Small intestine (tissue), 7 donors: ENCODE data around the gene ATP10B. TPM values are rescaled to one million over a fixed set of nuclear protein-coding genes. Genes with fewer than 3 reads are reported as not detected.

Source experiments
- DNase-seq, 2 donors: peaks; one replicate each; pipeline versions ENCODE4 v3.0.0 to v3.0.0-alpha.2; 2013
- FAIRE-seq: peaks from 2 replicates; lab custom pipeline; 2012; peaks lifted over from hg19 to GRCh38; lab: Jason Lieb, UNC
- H3K27ac ChIP-seq, 3 donors: one replicate each; pipeline ENCODE4 v1.5.1; 2013; ENCODE audit warnings: low read length in 2 of 3, mild to moderate bottlenecking in 2 of 3, control low read depth in 1 of 3, inconsistent platforms in 1 of 3, low read depth in 1 of 3, moderate library complexity in 1 of 3
- H3K27me3 ChIP-seq, 3 donors: one replicate each; pipeline ENCODE4 v1.6.1; 2013; ENCODE audit warnings: low read length in 3 of 3, inconsistent platforms in 1 of 3; ENCODE audit not compliant: control insufficient read depth in 3 of 3, insufficient read depth in 3 of 3
- H3K36me3 ChIP-seq, 3 donors: one replicate each; pipeline ENCODE4 v1.6.1; 2013; ENCODE audit warnings: low read length in 3 of 3, inconsistent platforms in 1 of 3, low read depth in 1 of 3, mild to moderate bottlenecking in 1 of 3, moderate library complexity in 1 of 3; ENCODE audit not compliant: control insufficient read depth in 3 of 3, insufficient read depth in 2 of 3
- H3K4me1 ChIP-seq, 3 donors: one replicate each; pipeline ENCODE4 v1.6.1; 2013; ENCODE audit warnings: low read length in 2 of 3, inconsistent platforms in 1 of 3, low read depth in 1 of 3, mild to moderate bottlenecking in 1 of 3, moderate library complexity in 1 of 3; ENCODE audit not compliant: control insufficient read depth in 3 of 3, insufficient read depth in 2 of 3
- H3K4me3 ChIP-seq, 3 donors: one replicate each; pipeline ENCODE4 v1.5.1; 2013; ENCODE audit warnings: low read length in 3 of 3, control low read depth in 1 of 3, inconsistent platforms in 1 of 3, low read depth in 1 of 3, mild to moderate bottlenecking in 1 of 3, moderate library complexity in 1 of 3
- H3K9me3 ChIP-seq, 2 donors: one replicate each; pipeline ENCODE4 v1.6.1; 2013; ENCODE audit warnings: low read depth in 1 of 2, low read length in 1 of 2; ENCODE audit not compliant: control insufficient read depth in 2 of 2, insufficient read depth in 1 of 2
- WGBS, 3 donors: extraction: QIAGEN DNeasy Blood & Tissue Kit; methylation state at CpG; one replicate each; pipeline ENCODE4 v1.1.7; 2013; 5-methylcytosine and 5-hydroxymethylcytosine counted together
- polyA plus RNA-seq, 4 donors: library from polyadenylated mRNA; stranded (reverse) in 3 of 4; unstranded in 1 of 4; fragments of 200-250 nt in 3 of 4; fragments of 120-200 nt in 1 of 4; gene quantifications; one replicate each; pipeline versions ENCODE4 v1.2.1 to v1.2.3, GENCODE V29; 2013
- donor health status: healthy with polysubstance abuse.
- donor health status: control.
- donor health status: control.
- donor health status: Bipolar disorder and iron deficiency.
- donor health status: healthy.

Gene ATP10B
- polyA plus RNA-seq, 4 donors, result 3.4 to 33.7 (median 14.2) TPM

DNA sequence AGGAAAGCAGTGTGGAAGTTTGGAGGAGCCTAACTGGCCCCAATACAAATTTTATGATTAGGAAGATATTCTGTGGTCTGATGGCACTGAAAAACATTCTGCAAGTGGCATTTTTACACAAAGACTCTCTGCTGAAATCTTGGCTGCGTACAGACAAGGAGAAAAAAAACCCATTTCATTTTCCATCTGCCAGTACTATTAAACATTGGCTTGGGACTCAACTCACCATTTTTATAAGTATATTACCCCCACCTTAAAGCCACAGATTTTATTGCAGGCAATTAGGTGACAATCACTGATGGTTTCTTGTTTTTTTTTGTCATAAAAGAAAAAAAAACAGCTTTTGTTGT, 223.4 kb downstream of the ATP10B start:
- no peak for DNase-seq
- H3K36me3 ChIP-seq, result peaks cover 3 to 15% (median 7%) of the 10 kb centered on the region in 3 donors
- peak overlapping the region in 1 of 3 donors; percentile 43 for H3K27ac ChIP-seq
- no peak overlapping the region for H3K4me3 ChIP-seq
- peaks cover 7 to 39% (median 8%) of the 10 kb centered on the region in 3 donors for H3K4me1 ChIP-seq
- no peak for FAIRE-seq
- WGBS, 3 donors, result 14 to 58% (median 43%) methylated on average over 1 of the region's 1 CpG
- no peaks in the 10 kb centered on the region for H3K27me3 ChIP-seq
- peaks cover 0 to 5% of the 10 kb centered on the region in 2 donors for H3K9me3 ChIP-seq

GRCh38 chr5:160627921-160628618, 223.9 kb downstream of the ATP10B start:
- FAIRE-seq, result no peak
- peak overlapping the region in 2 of 3 donors; percentile 31 to 43 for H3K27ac ChIP-seq

DNA sequence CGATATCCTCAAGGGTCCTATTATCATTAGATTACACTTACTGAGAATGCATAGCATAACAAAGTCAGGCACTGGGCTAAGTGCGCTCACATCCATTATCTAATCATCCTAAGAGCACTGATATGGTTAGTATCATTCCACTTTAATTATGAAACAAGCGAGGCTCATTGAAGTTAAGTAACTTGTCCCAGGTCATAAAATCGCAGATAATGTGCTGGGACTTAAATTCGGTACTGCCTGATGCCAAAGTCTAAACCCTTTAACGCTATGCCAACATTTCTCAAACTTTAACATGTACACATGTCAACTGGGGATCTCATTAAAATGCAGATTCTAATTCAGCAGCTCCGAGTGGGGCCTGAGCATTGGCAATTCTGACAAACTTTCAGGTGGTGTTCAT, 225.7 kb downstream of the ATP10B start:
- peak; percentile 59 to 87 for DNase-seq
- H3K27ac ChIP-seq, result peak overlapping the region; percentile 32 to 62 (median 59)
- H3K4me3 ChIP-seq, result no peak overlapping the region
- H3K4me1 ChIP-seq, result peaks cover 7 to 48% (median 7%) of the 10 kb centered on the region in 3 donors
- H3K27me3 ChIP-seq, result no peaks in the 10 kb centered on the region
- 16 to 60% (median 45%) methylated on average over 7 of the region's 7 CpGs for WGBS, 3 donors
- H3K36me3 ChIP-seq, result peaks cover 0 to 14% (median 3%) of the 10 kb centered on the region in 3 donors
- H3K9me3 ChIP-seq, result no peaks in the 10 kb centered on the region
- FAIRE-seq, result no peak

More at GRCh38 chr5:160627921-160628618, 223.9 kb downstream of the ATP10B start:
- DNase-seq, result no peak
- peaks cover 7 to 39% (median 7%) of the 10 kb centered on the region in 3 donors for H3K4me1 ChIP-seq
- no peaks in the 10 kb centered on the region for H3K27me3 ChIP-seq
- peaks cover 3 to 15% (median 5%) of the 10 kb centered on the region in 3 donors for H3K36me3 ChIP-seq
- 22 to 46% (median 25%) methylated on average over 5 of the region's 5 CpGs for WGBS, 3 donors
- H3K9me3 ChIP-seq, result peaks cover 0 to 5% of the 10 kb centered on the region in 2 donors
- no peak overlapping the region for H3K4me3 ChIP-seq

DNA sequence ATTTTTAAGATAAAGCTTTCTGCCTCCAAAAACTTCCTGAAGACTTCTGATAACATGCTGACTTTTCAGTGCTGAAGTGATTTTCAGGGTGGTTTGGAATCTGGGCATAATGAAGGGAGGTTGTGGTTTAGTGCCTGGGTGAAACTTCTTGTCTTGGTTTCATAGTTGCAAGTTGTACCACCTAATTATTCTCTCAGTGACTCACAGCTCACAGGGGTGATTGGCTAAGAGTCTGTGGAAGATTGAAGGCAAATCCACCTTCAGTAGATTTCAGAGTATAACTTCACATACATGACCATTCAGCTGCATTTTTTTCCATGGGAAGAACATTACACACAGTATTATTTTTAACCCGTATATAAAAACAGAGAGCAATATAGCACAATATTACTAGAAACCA, 230.5 kb downstream of the ATP10B start:
- Histone ChIP-seq H3K27me3 (no peaks in the 10 kb centered on the region), H3K4me3 (no peak overlapping the region), H3K27ac (no peak overlapping the region), H3K4me1 (peaks cover 0 to 30% (median 5%) of the 10 kb centered on the region in 3 donors), H3K36me3 (peaks cover 4 to 11% (median 7%) of the 10 kb centered on the region in 3 donors), H3K9me3 (no peaks in the 10 kb centered on the region)
- no peak for FAIRE-seq
- peak in 1 of 2 donors; percentile 58 for DNase-seq
- WGBS, 3 donors, result 94 to 97% (median 95%) methylated on average over 1 of the region's 1 CpG

DNA sequence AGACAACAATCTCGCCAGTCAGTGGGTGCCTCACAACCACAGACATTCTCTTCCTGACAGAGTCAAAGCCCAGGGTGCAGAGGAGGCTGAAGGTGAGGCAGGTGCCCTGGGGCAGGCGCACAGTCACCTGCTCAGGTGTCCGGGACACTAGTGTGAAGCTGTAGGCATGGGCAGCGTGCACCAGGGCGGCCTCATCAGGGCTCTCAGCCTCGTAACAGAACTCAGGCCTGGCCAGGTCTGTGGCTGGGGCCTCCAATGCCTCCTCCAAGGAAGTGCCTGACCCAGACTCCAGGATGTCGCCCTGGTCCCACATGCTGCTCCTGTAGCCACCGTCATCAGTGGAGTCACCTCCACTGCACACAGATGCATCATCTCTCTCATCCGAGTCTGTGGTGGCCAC, 231.6 kb downstream of the ATP10B start:
- no peak for FAIRE-seq
- WGBS, 3 donors, result 88 to 93% (median 92%) methylated on average over 9 of the region's 9 CpGs

GRCh38 chr5:160619381-160619780, 232.6 kb downstream of the ATP10B start:
- 14 to 41% (median 19%) methylated on average over 3 of the region's 3 CpGs for WGBS, 3 donors
- no peak overlapping the region for H3K4me3 ChIP-seq
- H3K27ac ChIP-seq, result no peak overlapping the region
- no peaks in the 10 kb centered on the region for H3K27me3 ChIP-seq
- FAIRE-seq, result no peak
- H3K9me3 ChIP-seq, result no peaks in the 10 kb centered on the region
- H3K36me3 ChIP-seq, result peaks cover 4 to 20% (median 8%) of the 10 kb centered on the region in 3 donors
- peak in 1 of 2 donors; percentile 84 for DNase-seq
- peaks cover 0 to 28% (median 1%) of the 10 kb centered on the region in 3 donors for H3K4me1 ChIP-seq

More for the DNA sequence above, 231.6 kb downstream of the ATP10B start:
- Histone ChIP-seq H3K27ac (no peak overlapping the region), H3K36me3 (peaks cover 2 to 15% (median 8%) of the 10 kb centered on the region in 3 donors), H3K9me3 (no peaks in the 10 kb centered on the region), H3K27me3 (no peaks in the 10 kb centered on the region), H3K4me3 (no peak overlapping the region), H3K4me1 (peaks cover 0 to 26% (median 0%) of the 10 kb centered on the region in 3 donors)
- no peak for DNase-seq

DNA sequence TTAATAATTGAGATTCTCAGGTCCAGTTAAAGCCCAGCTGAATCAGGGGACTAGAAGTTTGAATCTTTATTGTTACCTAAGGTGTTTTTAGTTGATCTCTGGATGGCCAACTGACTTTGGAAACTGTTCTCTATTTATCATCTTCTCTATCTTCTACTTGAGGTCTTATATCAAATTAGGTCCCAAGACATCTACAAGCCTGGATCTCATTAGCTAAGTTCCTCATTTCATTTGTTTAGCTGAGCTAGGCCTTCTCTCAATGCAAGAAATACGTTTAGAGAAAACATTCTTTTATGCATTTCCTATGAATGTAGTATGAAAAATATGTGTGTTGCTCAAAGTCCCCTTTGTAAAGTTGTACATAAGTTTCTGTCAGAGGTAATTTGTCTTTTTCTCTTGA, 233.7 kb downstream of the ATP10B start:
- peaks cover 4 to 22% (median 8%) of the 10 kb centered on the region in 3 donors for H3K36me3 ChIP-seq
- no peak overlapping the region for H3K4me3 ChIP-seq
- H3K9me3 ChIP-seq, result no peaks in the 10 kb centered on the region
- no peak for DNase-seq
- WGBS, 3 donors, result 51 to 57% (median 51%) methylated on average over 1 of the region's 1 CpG
- H3K27ac ChIP-seq, result no peak overlapping the region
- FAIRE-seq, result no peak
- H3K27me3 ChIP-seq, result no peaks in the 10 kb centered on the region
- H3K4me1 ChIP-seq, result peaks cover 0 to 23% (median 1%) of the 10 kb centered on the region in 3 donors

GRCh38 chr5:160616712-160617497, 235.1 kb downstream of the ATP10B start:
- FAIRE-seq, result no peak

More at GRCh38 chr5:160616712-160617497, 235.1 kb downstream of the ATP10B start:
- Histone ChIP-seq H3K36me3 (peaks cover 9 to 25% (median 12%) of the 10 kb centered on the region in 3 donors), H3K27me3 (no peaks in the 10 kb centered on the region), H3K9me3 (no peaks in the 10 kb centered on the region), H3K4me1 (peaks cover 0 to 18% (median 1%) of the 10 kb centered on the region in 3 donors), H3K4me3 (no peak overlapping the region), H3K27ac (no peak overlapping the region)
- WGBS, 3 donors, result 81 to 88% (median 83%) methylated on average over 4 of the region's 4 CpGs
- no peak for DNase-seq
